GM12892 (cell line): Measurements from ENCODE around the gene STPG2.

Source experiments
- POLR2A ChIP-seq: IDR thresholded peaks from 2 replicates; pipeline ENCODE4 v1.6.1; 2011; ENCODE audit warnings: low read depth, low read length, control low read depth
- POLR2AphosphoS5 ChIP-seq: IDR thresholded peaks from 2 replicates; pipeline ENCODE4 v1.6.1; 2011; ENCODE audit warnings: low read depth, low read length, control low read depth

GRCh38 chr4:97656044-97656720, 487.1 kb downstream of the STPG2 start:
- TF ChIP-seq POLR2AphosphoS5, result no peak
- TF ChIP-seq POLR2A, result no peak
